ENCODE data around the gene PEX11A. TPM values are rescaled to one million over a fixed set of nuclear protein-coding genes. Genes with fewer than 3 reads are reported as not detected.
A peak's percentile ranks its signal among the peaks of the same experiment; 100 is the strongest.

The PEX11A gene
- total and polyA plus RNA-seq, 8 donors, result 2.3 to 11.2 (median 6.8) TPM; not detected in 1

DNA sequence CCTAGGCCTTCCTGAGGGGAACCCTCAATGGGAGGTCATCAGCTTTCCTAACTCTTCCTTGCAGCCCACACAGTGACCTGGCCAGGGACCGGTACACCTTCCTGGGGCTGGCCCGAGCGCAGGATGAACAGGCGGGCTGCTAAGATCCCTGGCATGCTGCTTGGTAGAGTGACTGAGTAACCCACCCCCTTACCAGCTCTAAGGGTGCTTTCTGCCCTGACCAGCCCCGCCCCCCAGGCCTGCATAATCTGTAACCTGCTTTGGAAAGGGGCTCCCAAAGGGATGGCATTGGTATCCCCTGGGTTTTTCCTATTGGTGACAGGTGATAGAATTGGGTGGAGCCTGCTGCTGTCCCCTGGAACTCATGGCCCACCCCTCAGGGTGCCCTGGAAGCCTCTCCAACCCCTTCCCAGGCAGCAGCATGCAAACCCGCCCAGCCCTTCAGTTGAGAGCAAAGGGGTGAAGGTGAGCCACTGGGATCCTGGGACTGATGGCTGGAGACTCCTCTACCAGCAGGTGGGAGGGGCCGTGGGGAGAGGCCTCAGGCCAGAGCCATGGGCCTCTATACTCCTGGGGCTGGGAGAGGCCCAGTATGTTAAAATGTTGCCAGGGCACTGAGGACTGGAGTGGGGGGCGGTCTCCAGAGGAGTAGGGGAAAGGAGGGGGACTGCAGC lies 24.2 kb downstream of the PEX11A start:
- no peaks in the 10 kb centered on the region for H3K9me3 ChIP-seq
- WGBS, 5 donors, result 90 to 95% (median 94%) methylated on average over 7 to 8 of the region's 8 CpGs
- H3K4me1 ChIP-seq, result peaks cover 13 to 30% (median 22%) of the 10 kb centered on the region in 4 donors
- no peaks in the 10 kb centered on the region for H3K36me3 ChIP-seq
- peaks cover 0 to 9% (median 0%) of the 10 kb centered on the region in 3 donors for H3K27me3 ChIP-seq
- intact Hi-C loops (cut with DNase I; ENCODE audit: low total_unique reads), result no loop called here
- H3K27ac ChIP-seq, result peak overlapping the region in 4 of 5 donors; percentile 76 to 89 (median 80)
- DNase-seq, result no peak
- peak overlapping the region in 3 of 4 donors; percentile 44 to 51 (median 47) for H3K4me3 ChIP-seq
- no peak for TF ChIP-seq POLR2A (IDR thresholded peaks at IDR 0.05)
- TF ChIP-seq, protein P1, sequence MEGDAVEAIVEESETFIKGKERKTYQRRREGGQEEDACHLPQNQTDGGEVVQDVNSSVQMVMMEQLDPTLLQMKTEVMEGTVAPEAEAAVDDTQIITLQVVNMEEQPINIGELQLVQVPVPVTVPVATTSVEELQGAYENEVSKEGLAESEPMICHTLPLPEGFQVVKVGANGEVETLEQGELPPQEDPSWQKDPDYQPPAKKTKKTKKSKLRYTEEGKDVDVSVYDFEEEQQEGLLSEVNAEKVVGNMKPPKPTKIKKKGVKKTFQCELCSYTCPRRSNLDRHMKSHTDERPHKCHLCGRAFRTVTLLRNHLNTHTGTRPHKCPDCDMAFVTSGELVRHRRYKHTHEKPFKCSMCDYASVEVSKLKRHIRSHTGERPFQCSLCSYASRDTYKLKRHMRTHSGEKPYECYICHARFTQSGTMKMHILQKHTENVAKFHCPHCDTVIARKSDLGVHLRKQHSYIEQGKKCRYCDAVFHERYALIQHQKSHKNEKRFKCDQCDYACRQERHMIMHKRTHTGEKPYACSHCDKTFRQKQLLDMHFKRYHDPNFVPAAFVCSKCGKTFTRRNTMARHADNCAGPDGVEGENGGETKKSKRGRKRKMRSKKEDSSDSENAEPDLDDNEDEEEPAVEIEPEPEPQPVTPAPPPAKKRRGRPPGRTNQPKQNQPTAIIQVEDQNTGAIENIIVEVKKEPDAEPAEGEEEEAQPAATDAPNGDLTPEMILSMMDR (IDR thresholded peaks at IDR 0.05), result no peak
- no peak for TF ChIP-seq POLR2AphosphoS5 (IDR thresholded peaks at IDR 0.05)
- no peak for TF ChIP-seq EP300 (IDR thresholded peaks at IDR 0.05)

DNA sequence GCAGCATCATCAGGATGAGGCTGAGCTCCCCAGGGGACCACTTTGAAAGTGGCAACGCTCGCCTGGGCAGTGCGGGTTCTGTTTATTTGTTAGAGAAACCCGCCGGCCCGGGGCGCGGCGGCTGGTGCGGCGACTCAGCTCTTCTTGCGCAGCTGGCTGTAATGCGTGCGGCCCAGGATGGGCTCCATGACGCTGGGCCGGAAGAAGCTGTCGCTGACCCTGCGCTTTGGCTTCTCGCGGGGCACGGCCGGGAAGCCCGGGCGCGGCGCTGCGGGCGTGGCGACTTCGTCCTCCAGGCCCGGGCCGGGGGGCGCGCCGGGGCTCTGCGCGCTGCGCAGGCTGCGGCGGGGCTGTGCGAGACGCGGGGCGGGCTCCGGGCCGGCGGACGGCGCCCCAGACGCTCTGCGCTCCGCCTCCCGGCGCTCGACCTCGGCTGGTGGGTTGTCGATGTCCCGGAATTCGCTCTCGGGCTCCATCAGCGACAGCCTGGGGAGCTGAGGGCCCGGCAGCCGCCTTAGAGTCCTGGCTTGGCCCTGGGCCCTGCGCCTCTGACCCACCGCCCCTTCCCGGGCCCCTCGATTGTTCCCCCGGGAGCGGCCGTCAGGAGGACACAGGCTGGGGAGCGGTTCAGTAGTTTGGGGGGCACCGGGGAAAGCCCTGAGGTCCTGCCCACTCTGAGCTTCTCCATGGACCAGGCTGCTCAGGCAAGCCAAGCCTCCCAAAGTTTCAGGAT lies 24.9 kb downstream of the PEX11A start:
- Histone ChIP-seq H3K27ac (peak overlapping the region; percentile 67 to 89 (median 78)), H3K36me3 (no peaks in the 10 kb centered on the region), H3K4me1 (peaks cover 13 to 30% (median 22%) of the 10 kb centered on the region in 4 donors), H3K27me3 (peaks cover 0 to 9% (median 0%) of the 10 kb centered on the region in 3 donors), H3K9me3 (no peaks in the 10 kb centered on the region), H3K4me3 (peak overlapping the region; percentile 43 to 51 (median 46))
- TF ChIP-seq POLR2A (IDR thresholded peaks at IDR 0.05) (no peak), POLR2AphosphoS5 (IDR thresholded peaks at IDR 0.05) (no peak), EP300 (IDR thresholded peaks at IDR 0.05) (no peak)
- TF ChIP-seq, protein P1 (IDR thresholded peaks at IDR 0.05), result no peak
- peak; percentile 57 to 89 for DNase-seq
- intact Hi-C loops (cut with DNase I; ENCODE audit: low total_unique reads), result no loop called here
- 1 to 4% (median 4%) methylated on average over 23 to 72 of the region's 72 CpGs for WGBS, 5 donors

DNA sequence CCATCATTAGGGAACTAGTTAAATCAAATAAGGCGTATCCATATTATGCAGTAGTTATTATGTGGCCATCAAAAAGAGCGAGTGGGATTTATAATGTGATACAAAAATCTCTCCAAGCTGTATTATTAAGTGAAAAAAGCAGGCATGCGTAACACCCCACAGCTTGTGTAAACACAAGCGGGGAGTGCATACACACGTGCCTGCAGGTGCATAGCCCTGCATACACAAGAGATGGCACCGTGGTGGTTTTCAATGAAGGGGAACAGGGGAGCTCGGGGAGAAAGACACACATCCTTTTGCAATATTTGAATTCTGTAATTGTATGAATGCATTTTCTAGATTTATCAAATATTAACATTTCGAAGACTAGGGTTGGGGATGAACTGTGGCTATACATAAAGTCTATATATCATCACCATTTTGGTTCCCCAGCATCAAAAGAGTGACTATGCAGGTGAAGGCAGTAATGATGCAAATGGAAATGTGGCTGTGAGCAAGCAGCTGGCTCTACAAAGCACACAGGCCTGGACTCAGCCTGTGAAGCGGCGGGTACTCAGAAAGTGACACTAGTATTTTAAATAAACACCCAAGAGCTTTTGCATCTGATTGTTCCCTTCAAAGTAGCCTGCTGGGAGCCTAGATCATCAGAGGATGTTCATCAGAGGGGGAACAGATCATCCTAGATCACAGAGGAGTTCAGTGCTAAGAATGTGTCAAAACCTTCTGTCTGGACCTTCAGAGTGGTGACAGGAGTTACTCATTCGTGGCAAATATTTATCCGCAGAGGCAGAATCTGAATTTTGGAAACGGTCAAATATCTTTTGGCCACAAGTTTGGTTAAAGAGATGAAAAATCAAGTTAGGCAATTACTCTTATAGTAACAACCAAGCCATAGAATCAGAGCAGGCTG lies 25.9 kb downstream of the PEX11A start:
- H3K27ac ChIP-seq, result peak overlapping the region in 4 of 5 donors; percentile 76 to 89 (median 80)
- peak overlapping the region; percentile 43 to 51 (median 46) for H3K4me3 ChIP-seq
- WGBS, 5 donors, result 77 to 79% (median 77%) methylated on average over 13 of the region's 13 CpGs
- no peaks in the 10 kb centered on the region for H3K9me3 ChIP-seq
- no peak for DNase-seq
- intact Hi-C loops (cut with DNase I; ENCODE audit: low total_unique reads), result no loop called here
- no peaks in the 10 kb centered on the region for H3K36me3 ChIP-seq
- TF ChIP-seq POLR2A (IDR thresholded peaks at IDR 0.05), result no peak
- no peak for TF ChIP-seq EP300 (IDR thresholded peaks at IDR 0.05)
- TF ChIP-seq, protein P1 (IDR thresholded peaks at IDR 0.05), result no peak
- H3K27me3 ChIP-seq, result peaks cover 0 to 9% (median 0%) of the 10 kb centered on the region in 3 donors
- H3K4me1 ChIP-seq, result peaks cover 13 to 30% (median 22%) of the 10 kb centered on the region in 4 donors
